Hepatocyte (in vitro differentiated cells): Measurements from ENCODE around the gene POLD2. TPM values are rescaled to one million over a fixed set of nuclear protein-coding genes. Genes with fewer than 3 reads are reported as not detected.

ENCODE experiments used
- DNase-seq: peaks from one replicate; pipeline ENCODE4 v3.0.0-alpha.2; 2016; ENCODE audit warnings: low spot score
- H2AFZ ChIP-seq: fragments of 200-600 bp; sonication (generic); 2 replicates; pipeline ENCODE4 v1.6.0; 2016; ENCODE audit warnings: antibody characterized with exemption, mild to moderate bottlenecking
- H3K27ac ChIP-seq: fragments of 200-600 bp; sonication (generic); 2 replicates; pipeline ENCODE4 v1.5.1; 2016; ENCODE audit warnings: mild to moderate bottlenecking
- H3K27me3 ChIP-seq: fragments of 200-600 bp; sonication (generic); 2 replicates; pipeline ENCODE4 v1.6.1; 2016
- H3K36me3 ChIP-seq: fragments of 200-600 bp; sonication (generic); replicated peaks from 2 replicates; pipeline ENCODE4 v1.5.1; 2016; ENCODE audit warnings: low read depth; ENCODE audit not compliant: insufficient read depth
- H3K4me1 ChIP-seq: fragments of 200-600 bp; sonication (generic); 2 replicates; pipeline ENCODE4 v1.5.1; 2016; ENCODE audit warnings: mild to moderate bottlenecking, moderate library complexity; ENCODE audit not compliant: insufficient read depth
- H3K4me2 ChIP-seq: fragments of 200-600 bp; sonication (generic); 2 replicates; pipeline ENCODE4 v1.6.0; 2016
- H3K4me3 ChIP-seq: fragments of 200-600 bp; sonication (generic); 2 replicates; pipeline ENCODE4 v1.5.1; 2016; ENCODE audit warnings: mild to moderate bottlenecking
- H3K79me2 ChIP-seq: fragments of 200-600 bp; sonication (generic); 2 replicates; pipeline ENCODE4 v1.6.0; 2017; ENCODE audit warnings: mild to moderate bottlenecking
- H3K9me2 ChIP-seq: fragments of 200-600 bp; sonication (generic); replicated peaks from 2 replicates; pipeline ENCODE4 v1.6.0; 2017; ENCODE audit warnings: mild to moderate bottlenecking; ENCODE audit not compliant: insufficient read depth
- H3K9me3 ChIP-seq: fragments of 200-600 bp; sonication (generic); 2 replicates; pipeline ENCODE4 v1.5.1; 2016; ENCODE audit warnings: low read depth, mild to moderate bottlenecking
- H4K20me1 ChIP-seq: fragments of 200-600 bp; sonication (generic); 2 replicates; pipeline ENCODE4 v1.6.0; 2016; ENCODE audit warnings: mild to moderate bottlenecking; ENCODE audit not compliant: insufficient read depth, poor library complexity, severe bottlenecking
- CTCF ChIP-seq: fragments of 200-600 bp; sonication (generic); IDR thresholded peaks from 2 replicates; pipeline ENCODE4 v1.5.1; 2016; ENCODE audit warnings: antibody characterized with exemption, mild to moderate bottlenecking; ENCODE audit not compliant: poor library complexity
- EZH2 ChIP-seq: fragments of 200-600 bp; sonication (generic); IDR thresholded peaks from 2 replicates; pipeline ENCODE4 v1.6.1; 2016; ENCODE audit warnings: antibody characterized with exemption, mild to moderate bottlenecking, borderline replicate concordance
- EZH2phosphoT487 ChIP-seq: fragments of 200-600 bp; sonication (generic); IDR thresholded peaks from one replicate; pipeline ENCODE4 v1.6.1; 2018; ENCODE audit warnings: antibody characterized with exemption, mild to moderate bottlenecking, low read depth, moderate library complexity; ENCODE audit not compliant: unreplicated experiment, severe bottlenecking
- WGBS: methylation state at CpG from one replicate; pipeline ENCODE4 v1.1.6; 2016; ENCODE audit warnings: low lambda C conversion rate; ENCODE audit errors: missing lambda C conversion rate; 5-methylcytosine and 5-hydroxymethylcytosine counted together
- polyA plus RNA-seq: library from polyadenylated mRNA; unstranded; fragments of >200 nt; fragmentation: Nextera tagmentation; extraction: Ambion mirVana; gene quantifications from 2 replicates; pipeline ENCODE4 v1.2.1, GENCODE V29; 2016
- total RNA-seq: library from RNA; depleted of rRNA; stranded (reverse); fragments of >200 nt; gene quantifications from 2 replicates; pipeline ENCODE4 v1.2.3, GENCODE V29; 2014

POLD2 gene
- total and polyA plus RNA-seq, 2 experiments from 2014 or later = 59.9 to 110 TPM

DNA sequence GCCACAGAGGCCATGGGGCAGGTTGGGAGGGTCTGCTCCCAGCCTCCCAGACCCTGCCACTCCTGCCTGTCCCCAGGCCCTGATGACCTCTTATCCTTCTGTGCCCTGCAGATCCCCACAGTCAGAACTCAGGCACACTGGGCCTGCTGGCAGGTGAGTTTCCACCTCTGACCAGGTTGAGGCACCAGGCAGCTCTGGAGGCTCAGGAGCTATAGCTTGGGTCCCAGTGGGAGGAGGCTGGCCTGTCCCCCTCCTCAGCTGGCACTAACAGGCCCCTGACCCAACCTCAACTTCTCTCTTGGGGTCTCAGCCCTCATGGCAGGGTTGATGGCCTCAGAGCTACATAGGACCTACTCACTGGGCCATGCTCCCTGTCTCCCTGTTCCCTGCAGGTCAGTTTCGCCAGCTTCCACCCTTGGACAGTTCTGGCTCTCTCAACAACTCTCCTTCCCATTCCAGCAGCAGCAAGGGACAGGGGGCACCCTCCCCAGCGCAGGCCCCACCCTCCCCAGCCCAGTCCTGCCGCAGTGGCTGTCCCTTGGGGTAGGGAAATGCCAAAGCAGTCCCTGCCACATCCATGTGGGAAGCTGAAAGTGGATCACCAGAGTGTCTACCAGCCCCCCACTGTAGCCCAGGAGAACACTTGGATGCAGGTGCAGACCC is 21.9 kb downstream of the POLD2 start:
- H3K36me3 ChIP-seq = no peaks in the 10 kb centered on the region
- H3K9me2 ChIP-seq = no peaks in the 10 kb centered on the region
- no peak for TF ChIP-seq EZH2
- TF ChIP-seq EZH2phosphoT487 = no peak
- TF ChIP-seq CTCF = no peak
- peaks cover 5% of the 10 kb centered on the region for H3K79me2 ChIP-seq
- no peak overlapping the region for H3K4me3 ChIP-seq
- DNase-seq = no peak
- H3K27me3 ChIP-seq = peaks cover 8% of the 10 kb centered on the region
- no peaks in the 10 kb centered on the region for H4K20me1 ChIP-seq
- no peaks in the 10 kb centered on the region for H3K9me3 ChIP-seq
- peaks cover 14% of the 10 kb centered on the region for H3K4me1 ChIP-seq
- no peak overlapping the region for H3K4me2 ChIP-seq
- WGBS = 84% methylated on average over 3 of the region's 3 CpGs
- H2AFZ ChIP-seq = no peak overlapping the region
- H3K27ac ChIP-seq = peak overlapping the region; percentile 78

- Histone ChIP-seq H3K4me1 (peaks cover 12% of the 10 kb centered on the region), H3K79me2 (peaks cover 2% of the 10 kb centered on the region), H3K36me3 (no peaks in the 10 kb centered on the region), H3K4me3 (no peak overlapping the region), H3K27me3 (peaks cover 8% of the 10 kb centered on the region), H3K9me2 (no peaks in the 10 kb centered on the region), H2AFZ (no peak overlapping the region), H3K9me3 (no peaks in the 10 kb centered on the region), H3K27ac (peak overlapping the region; percentile 78), H3K4me2 (no peak overlapping the region), H4K20me1 (no peaks in the 10 kb centered on the region)
- TF ChIP-seq CTCF = no peak
- TF ChIP-seq EZH2 = no peak
- TF ChIP-seq EZH2phosphoT487 = no peak
- WGBS = 73% methylated on average over 10 of the region's 10 CpGs
- DNase-seq = peak; percentile 59
Observed at GRCh38 chr7:44100458-44101302, 22.7 kb downstream of the POLD2 start.

GRCh38 chr7:44099669-44100068 is 23.7 kb downstream of the POLD2 start:
- H3K4me3 ChIP-seq = no peak overlapping the region
- 91% methylated on average over 4 of the region's 4 CpGs for WGBS
- H3K79me2 ChIP-seq = no peaks in the 10 kb centered on the region
- no peaks in the 10 kb centered on the region for H3K9me2 ChIP-seq
- no peaks in the 10 kb centered on the region for H4K20me1 ChIP-seq
- DNase-seq = no peak
- no peaks in the 10 kb centered on the region for H3K36me3 ChIP-seq
- H2AFZ ChIP-seq = no peak overlapping the region
- TF ChIP-seq CTCF (no peak), EZH2 (no peak), EZH2phosphoT487 (no peak)
- H3K27me3 ChIP-seq = peaks cover 3% of the 10 kb centered on the region
- no peaks in the 10 kb centered on the region for H3K9me3 ChIP-seq
- H3K4me2 ChIP-seq = no peak overlapping the region
- H3K4me1 ChIP-seq = peaks cover 2% of the 10 kb centered on the region
- H3K27ac ChIP-seq = no peak overlapping the region
